ENCODE results near the gene IDNK.

The IDNK gene

DNA sequence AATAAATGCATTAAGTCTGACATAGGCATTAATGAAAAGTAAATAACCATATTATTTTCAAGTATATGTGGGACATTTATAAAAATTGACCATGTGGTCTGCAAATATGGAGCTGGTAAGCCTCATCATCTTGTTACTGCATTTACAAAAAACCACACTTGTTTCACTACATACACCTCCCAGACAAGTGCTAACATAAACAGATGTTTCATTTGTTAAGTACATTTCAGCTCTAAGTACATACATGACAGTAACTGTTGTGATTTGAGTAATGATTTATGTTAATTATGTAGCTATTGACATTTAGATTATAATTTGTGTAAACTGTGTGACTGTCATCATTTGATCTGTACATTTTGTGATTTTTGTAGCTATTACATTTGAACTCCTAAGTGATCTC lies 13.9 kb downstream of the IDNK start:
- DNase-seq = no peak

- no peak for DNase-seq
These were observed 14.4 kb downstream of the IDNK start for GRCh38 chr9:83637389-83637788.

- no peak for DNase-seq
These were observed 16.3 kb downstream of the IDNK start for GRCh38 chr9:83639266-83639665.

DNA sequence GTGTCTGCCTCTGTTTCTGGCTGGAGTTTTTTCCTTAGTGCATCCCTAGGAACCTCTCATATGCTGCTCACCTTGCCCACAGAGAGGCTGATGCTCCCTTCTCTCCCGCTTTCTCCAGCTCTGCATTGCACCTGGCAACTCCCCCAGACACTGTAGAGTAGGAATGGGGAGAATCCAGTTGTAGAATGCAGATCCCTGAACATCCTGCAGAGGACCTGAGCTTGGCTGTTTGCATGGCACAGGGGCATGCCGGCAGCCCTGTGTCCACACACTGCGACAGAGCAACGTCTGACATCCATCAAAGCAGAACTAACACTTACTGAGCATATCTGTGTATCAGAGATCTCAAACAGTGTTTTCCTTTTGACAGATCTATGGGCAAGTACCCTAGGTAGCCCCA lies 19.9 kb downstream of the IDNK start:
- DNase-seq = no peak

DNA sequence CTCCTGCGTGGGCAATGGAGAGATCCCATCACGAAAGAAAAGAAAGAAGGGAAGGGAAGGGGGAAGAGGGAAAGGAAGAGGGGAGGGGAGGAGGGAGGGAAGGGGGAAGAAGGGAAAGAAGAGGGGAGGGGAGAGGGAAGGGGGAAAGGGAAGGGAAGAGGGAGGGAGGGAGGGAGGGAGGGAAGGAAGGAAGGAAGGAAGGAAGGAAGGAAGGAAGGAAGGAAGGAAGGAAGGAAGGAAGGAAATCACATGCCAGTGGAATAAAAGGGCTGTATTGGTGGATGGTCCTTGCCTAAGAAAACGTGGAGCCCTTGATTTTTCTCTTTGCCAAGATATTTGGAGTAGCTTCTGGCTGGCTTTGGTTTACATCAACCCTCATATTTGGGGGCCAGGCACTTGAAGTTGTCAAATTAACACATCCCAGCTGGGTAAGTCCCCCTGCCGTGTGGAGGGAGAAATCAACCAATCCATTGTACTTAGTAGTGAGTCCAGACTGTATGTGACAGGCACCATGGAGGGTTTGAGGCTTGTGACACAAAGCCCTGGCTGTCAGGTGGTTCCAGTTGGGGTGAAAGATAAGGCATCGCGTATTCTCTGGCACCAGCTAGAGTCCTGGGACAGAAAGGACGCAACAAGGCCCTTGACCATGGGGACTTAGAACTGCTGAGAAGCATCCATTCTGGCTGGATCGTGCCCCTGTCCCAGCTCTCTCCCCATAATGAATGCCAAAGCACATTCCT lies 23.7 kb downstream of the IDNK start:
- no peak for DNase-seq

GRCh38 chr9:83649080-83649479 lies 26.1 kb downstream of the IDNK start:
- peak; percentile 48 for DNase-seq

- DNase-seq = no peak
These were observed 26.6 kb downstream of the IDNK start for GRCh38 chr9:83649515-83649914.

- no peak for DNase-seq
These were observed 28.6 kb downstream of the IDNK start for GRCh38 chr9:83651558-83651957.

DNA sequence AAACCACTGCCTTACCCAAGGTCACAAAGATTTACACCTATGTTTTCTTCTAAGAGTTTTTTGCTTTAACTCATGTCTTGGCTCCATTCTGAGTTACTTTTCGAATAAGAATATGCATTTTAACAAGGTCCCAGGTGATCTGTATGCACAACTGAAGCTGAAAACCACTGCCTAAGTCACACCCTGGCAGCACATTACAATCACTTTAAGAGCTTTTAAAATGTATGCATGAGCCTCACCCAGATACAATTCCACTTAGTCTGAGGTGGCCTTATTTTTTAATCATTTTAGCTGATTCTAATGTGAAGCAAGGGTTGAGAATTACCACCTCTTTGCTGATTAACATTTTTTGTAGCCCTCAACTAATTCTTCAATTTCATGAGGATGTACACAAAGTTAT lies 29.5 kb downstream of the IDNK start:
- no peak for DNase-seq

DNA sequence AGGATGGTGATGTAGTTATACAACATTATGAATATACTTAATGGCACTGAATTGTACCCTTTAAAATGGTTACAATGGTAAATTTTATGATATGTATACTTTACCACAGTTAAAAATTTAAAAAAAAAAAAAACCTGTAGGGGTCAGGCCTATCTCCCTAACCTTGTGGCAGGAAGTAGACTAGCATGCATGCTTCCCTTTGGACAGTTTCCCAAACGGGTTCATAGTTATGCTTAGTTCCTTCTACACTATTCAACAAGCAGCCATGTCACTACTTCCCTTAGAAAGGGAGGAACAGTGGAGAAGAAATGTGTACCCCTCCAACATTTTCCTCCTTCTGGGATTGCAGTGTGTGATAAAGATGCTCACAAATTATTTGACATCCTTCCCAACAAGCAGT lies 32.5 kb downstream of the IDNK start:
- no peak for DNase-seq

GRCh38 chr9:83656032-83656680 lies 33.2 kb downstream of the IDNK start:
- no peak for DNase-seq

DNA sequence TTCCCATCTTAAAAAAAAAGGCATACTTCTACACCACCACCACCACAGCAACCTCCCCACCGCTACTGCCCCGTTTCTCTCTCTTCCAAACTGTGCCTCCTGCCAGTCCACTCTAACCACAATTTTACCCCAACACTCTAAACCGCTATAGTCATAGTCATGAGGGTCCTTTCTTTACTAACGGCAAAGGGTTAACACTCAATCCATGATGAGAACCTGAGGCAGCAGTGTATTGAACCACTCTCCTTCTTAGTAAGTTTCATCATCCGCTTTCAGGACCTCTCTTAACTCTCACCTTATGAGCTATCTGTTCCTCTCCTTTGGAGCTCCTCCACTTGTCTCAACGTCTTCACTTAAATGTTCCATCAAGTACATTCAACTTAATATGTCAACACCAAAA lies 34.0 kb downstream of the IDNK start:
- DNase-seq = no peak

DNA sequence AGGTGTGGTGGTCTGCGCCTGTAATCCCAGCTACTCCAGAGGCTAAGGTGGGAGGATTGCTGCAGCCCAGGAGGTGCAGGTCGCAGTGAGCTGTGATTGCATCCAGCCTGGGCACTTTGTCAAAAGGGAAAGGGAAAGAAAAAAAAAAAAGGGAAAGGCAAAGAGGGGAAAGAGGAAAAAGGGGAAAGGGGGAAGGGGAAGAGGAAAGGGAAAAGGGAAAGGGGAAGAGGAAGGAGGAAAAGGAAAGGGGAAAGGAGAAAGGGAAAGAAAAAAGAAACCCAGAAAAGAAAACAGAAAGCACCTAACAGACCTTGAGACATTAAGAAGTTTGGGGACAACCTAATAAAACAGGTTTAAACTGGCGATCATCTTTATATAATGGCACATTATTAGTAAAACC lies 40.0 kb downstream of the IDNK start:
- no peak for DNase-seq

DNA sequence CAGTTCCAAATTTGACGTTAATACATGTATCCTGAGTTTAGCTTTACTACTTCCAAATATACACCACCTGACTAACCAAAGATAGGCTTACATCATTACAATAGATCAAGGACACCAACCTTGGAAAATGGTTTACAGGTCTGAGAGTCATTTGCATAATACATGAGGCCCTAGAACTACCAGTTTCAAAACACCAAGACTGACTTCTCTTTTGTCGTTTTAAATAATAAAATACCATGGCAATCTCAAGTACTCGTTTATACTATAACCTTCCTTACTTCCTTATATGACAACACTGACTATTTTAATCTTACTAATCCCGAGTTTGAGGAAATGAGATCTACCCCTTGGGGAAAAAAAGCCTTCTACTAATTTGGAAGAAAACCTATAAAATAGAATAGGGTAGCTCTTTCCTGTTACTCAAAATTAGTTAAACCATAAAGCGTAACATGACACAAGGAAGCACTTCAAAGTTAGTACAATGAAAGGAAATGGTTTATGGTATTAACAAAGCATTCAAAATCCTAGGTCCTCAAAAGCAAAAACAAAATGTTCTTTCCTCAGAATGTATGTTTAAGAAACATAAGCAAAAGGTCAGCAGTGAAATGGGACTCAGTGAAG lies 42.7 kb downstream of the IDNK start:
- DNase-seq = no peak

DNA sequence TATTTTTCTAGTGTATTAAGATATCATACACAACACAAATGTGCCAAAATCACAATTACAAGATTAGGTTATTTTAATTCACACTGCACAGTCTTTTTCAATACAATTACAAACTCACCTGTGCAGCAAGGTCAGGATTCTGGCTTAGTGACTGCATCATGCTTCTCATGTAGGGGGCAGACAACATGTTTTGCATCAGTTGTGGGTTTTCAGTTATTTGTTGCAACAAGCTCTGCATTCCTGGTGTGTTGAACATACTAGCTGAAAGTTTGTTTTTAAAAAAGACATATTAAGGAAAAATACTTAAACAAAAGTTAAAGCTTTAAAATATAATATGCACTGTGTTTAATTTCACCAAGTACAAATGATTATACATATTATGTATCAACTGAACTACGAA lies 46.1 kb downstream of the IDNK start:
- no peak for DNase-seq

DNA sequence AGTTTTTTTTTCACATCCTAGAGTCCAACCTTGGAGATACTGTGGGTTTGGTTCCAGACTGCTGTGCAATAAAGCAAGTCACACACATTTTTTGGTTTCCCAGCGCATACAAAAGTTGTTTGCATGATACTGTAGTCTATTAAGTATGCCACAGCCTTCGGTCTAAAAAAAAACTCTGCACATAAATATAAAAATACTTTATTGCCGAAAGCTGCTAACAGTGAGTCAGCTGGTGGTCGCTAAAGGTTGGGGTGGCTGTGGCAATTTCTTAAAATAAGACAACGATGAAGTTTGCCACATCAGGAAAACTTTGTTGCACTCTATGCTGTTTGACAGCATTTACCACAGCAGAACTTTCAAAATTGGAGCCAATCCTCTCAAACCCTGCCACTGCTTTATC lies 47.4 kb downstream of the IDNK start:
- no peak for DNase-seq

GRCh38 chr9:83671451-83671850 lies 48.5 kb downstream of the IDNK start:
- DNase-seq = no peak

- DNase-seq = no peak
These were observed 52.5 kb downstream of the IDNK start for GRCh38 chr9:83675466-83675865.

DNA sequence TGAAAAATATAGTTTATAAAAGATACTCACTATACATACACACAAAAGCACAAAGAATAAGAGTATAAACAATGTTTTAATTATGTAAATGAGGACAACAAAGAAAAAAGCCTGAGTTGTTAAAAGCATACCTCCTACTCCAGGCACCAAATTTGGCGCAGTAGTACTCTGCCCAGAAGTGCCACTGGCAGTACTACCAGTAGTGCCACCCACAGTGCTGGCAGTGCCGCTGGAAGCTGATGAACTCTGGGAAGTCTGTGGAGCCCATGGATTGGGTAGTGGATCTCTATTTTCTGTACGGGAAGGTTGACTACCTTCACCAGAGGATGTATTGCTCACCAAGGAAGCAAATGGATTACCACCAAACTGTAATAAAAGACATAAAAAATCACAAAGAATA lies 54.7 kb downstream of the IDNK start:
- DNase-seq = no peak

DNA sequence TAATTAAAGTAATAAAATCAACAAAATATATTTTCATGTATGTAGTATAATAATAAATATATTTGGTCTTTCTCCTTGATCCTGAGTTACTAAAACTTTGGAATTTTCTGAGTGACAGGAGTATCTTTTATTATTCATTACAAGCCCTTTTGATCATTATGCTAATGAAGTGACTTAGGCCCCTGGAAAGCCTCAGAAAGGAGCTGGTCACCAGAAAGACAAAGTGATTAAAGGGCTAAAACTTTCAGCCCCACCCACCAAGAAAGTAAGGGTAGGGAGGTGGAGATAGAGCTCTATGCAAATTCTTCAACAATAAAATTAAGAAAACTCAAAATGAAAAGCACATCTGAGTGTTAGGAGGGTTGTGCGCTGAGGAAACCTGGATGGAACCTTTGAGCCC lies 57.3 kb downstream of the IDNK start:
- no peak for DNase-seq

GRCh38 chr9:83681490-83681889 lies 58.5 kb downstream of the IDNK start:
- DNase-seq = no peak

DNA sequence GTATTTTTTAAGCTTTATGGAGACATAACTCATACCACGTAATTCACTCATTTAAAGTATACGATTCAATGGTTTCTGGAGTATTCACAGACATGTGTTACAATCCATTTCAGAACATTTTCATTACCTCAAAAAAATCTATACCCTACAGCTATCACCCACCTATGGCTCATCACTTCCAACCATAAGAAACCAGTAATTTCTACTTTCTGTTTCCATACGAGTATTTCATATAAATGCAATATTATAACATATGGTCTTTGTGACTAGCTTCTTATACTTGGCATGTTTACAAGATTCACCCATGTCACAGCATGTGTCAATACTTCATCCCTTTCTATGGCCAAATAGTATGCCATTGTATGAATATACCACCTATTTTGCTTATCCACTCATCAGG lies 66.0 kb downstream of the IDNK start:
- no peak for DNase-seq

DNA sequence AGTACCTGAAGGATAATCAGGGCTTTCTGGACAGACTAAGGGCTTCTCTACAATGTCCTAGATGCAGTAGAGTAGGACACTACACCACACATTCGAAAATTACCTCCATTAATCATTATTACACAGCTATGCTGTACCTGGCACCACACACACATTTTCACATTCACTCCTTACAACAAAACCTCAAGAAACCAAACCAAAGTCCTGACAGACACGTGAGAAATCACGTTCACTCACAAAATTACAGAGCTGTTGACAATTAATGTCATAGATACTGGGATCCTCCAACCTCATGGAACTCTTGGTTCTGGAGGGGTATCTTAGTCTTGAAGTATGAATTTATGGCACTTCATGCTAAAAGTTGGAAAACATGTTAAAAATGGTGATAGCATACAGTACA lies 68.5 kb downstream of the IDNK start:
- no peak for DNase-seq
